Adrenal gland (tissue), 12 donors: Measurements from ENCODE around the gene DLG5. TPM values are rescaled to one million over a fixed set of nuclear protein-coding genes. Genes with fewer than 3 reads are reported as not detected.

Experiments
- DNase-seq, 7 donors: peaks; one replicate each; pipeline ENCODE4 v3.0.0-alpha.2; 2019 to 2020
- H3K27ac ChIP-seq, 5 donors: fragments of 200-600 bp; sonication (generic) in 4 of 5; 1 replicate in 3 of 5; 2 replicates in 2 of 5; pipeline versions ENCODE4 v1.5.1 to v1.8.0; 2016 to 2020; ENCODE audit warnings: mild to moderate bottlenecking in 1 of 5
- H3K27me3 ChIP-seq: fragments of 200-600 bp; 2 replicates; pipeline ENCODE4 v1.8.0; 2021
- H3K36me3 ChIP-seq, 2 donors: fragments of 200-600 bp; replicated peaks in 1 of 2; 1 replicate in 1 of 2; 2 replicates in 1 of 2; pipeline versions ENCODE4 v1.5.1 to v1.8.0; 2018 to 2022
- H3K4me1 ChIP-seq, 2 donors: fragments of 200-600 bp; replicated peaks in 1 of 2; 1 replicate in 1 of 2; 2 replicates in 1 of 2; pipeline versions ENCODE4 v1.5.1 to v1.8.0; 2018 to 2021
- H3K4me3 ChIP-seq, 4 donors: fragments of 200-600 bp; sonication (generic) in 3 of 4; one replicate each; pipeline ENCODE4 v1.5.1; 2016 to 2018
- H3K9me3 ChIP-seq, 3 donors: fragments of 200-600 bp; sonication (generic) in 1 of 3; replicated peaks in 1 of 3; 1 replicate in 2 of 3; 2 replicates in 1 of 3; pipeline versions ENCODE4 v1.5.1 to v1.8.0; 2016 to 2021
- CTCF ChIP-seq, 6 experiments: fragments of 450-650 bp in 4 of 6; fragments of 200-600 bp in 2 of 6; sonication (generic) in 1 of 6; IDR thresholded peaks; 1 replicate in 5 of 6; 2 replicates in 1 of 6; pipeline versions ENCODE4 v1.5.1 to v1.8.0; 2016 to 2021; ENCODE audit warnings: antibody characterized with exemption in 6 of 6, mild to moderate bottlenecking in 2 of 6, moderate library complexity in 1 of 6
- POLR2A ChIP-seq, 2 donors: fragments of 450-650 bp; IDR thresholded peaks; one replicate each; pipeline ENCODE4 v1.6.1; 2017; ENCODE audit warnings: antibody characterized with exemption in 2 of 2, mild to moderate bottlenecking in 2 of 2, moderate library complexity in 1 of 2
- WGBS, 4 donors: extraction: QIAGEN DNeasy Blood & Tissue Kit in 2 of 4; methylation state at CpG; one replicate each; pipeline versions ENCODE4 v1.1.5 to v1.1.7; 2013 to 2017; 5-methylcytosine and 5-hydroxymethylcytosine counted together
- intact Hi-C, 2 donors: fragments of 100-400 bp; cut with DNase I; formaldehyde crosslinking; loops; one replicate each; pipeline versions ENCODE4 v1.14.1 to v1.15.0; 2022 to 2023
- polyA plus RNA-seq, 3 donors: library from polyadenylated mRNA; stranded (reverse); fragments of 200-250 nt in 2 of 3; fragments of 350-450 nt in 1 of 3; fragmentation: Illumina TruSeq in 1 of 3; extraction: RNeasy Lipid Tissue Mini Kit (QIAGEN cat#74804) in 1 of 3; gene quantifications; one replicate each; pipeline ENCODE4 v1.2.3, GENCODE V29; 2013 to 2014
- total RNA-seq, 9 donors: library from RNA; depleted of rRNA in 4 of 9; stranded (reverse); fragments of >200 nt in 4 of 9; fragments of 120-200 nt in 1 of 9; fragmentation: NEBNext Ultra II Directional in 1 of 9; extraction: Animal tissue kit (Norgen Biotek cat#: 25700) in 1 of 9; gene quantifications; one replicate each; pipeline versions ENCODE4 v1.1.0 to v1.2.4, GENCODE V29; 2013 to 2023
- donor health status: healthy with polysubstance abuse.
- donor health status: Bipolar disorder and iron deficiency.
- donor health status: DM: yes; HTN: yes; CAD: no.
- donor health status: DM: no; HTN: no; CAD: no.
- donor health status: DM: no; HTN: no; CAD: no.
- donor health status: DM: yes; HTN: yes; CAD: no.

Gene DLG5
- total and polyA plus RNA-seq, 12 donors: 32.6 to 175 (median 101) TPM

- intact Hi-C loops: loop anchor here in 1 of 2 donors (10.0 kb wide), 1 partner anchor 88 kb away; the partner anchor contains the start of gene POLR3A
- Histone ChIP-seq H3K9me3 (no peaks in the 10 kb centered on the region), H3K27me3 (no peaks in the 10 kb centered on the region), H3K27ac (no peak overlapping the region), H3K36me3 (no peaks in the 10 kb centered on the region), H3K4me3 (no peak overlapping the region), H3K4me1 (peaks cover 0 to 10% of the 10 kb centered on the region in 2 donors)
- DNase-seq: no peak
- WGBS, 4 donors: 71 to 89% (median 80%) methylated on average over 3 of the region's 3 CpGs
- no peak for TF ChIP-seq CTCF (IDR thresholded peaks at IDR 0.05)
- TF ChIP-seq POLR2A (IDR thresholded peaks at IDR 0.05): no peak
Measured at GRCh38 chr10:77936697-77937567, 10.4 kb upstream of the DLG5 start.

GRCh38 chr10:77932016-77932715 lies 5.6 kb upstream of the DLG5 start:
- no peak for DNase-seq
- Histone ChIP-seq H3K4me1 (peaks cover 0 to 15% of the 10 kb centered on the region in 2 donors), H3K36me3 (no peaks in the 10 kb centered on the region), H3K9me3 (no peaks in the 10 kb centered on the region), H3K27me3 (no peaks in the 10 kb centered on the region), H3K4me3 (no peak overlapping the region), H3K27ac (no peak overlapping the region)
- TF ChIP-seq CTCF (IDR thresholded peaks at IDR 0.05) (no peak), POLR2A (IDR thresholded peaks at IDR 0.05) (no peak)
- 85 to 88% (median 86%) methylated on average over 8 of the region's 8 CpGs for WGBS, 4 donors
- intact Hi-C loops: loop anchor here in 1 of 2 donors (10.0 kb wide), 1 partner anchor 93 kb away; the partner anchor contains the start of gene POLR3A

- no peak for DNase-seq
- intact Hi-C loops: loop anchor here in 1 of 2 donors (5.0 to 10.0 kb wide), 2 partner anchors 50 to 83 kb away; no protein-coding TSS in a partner anchor
- Histone ChIP-seq H3K9me3 (no peaks in the 10 kb centered on the region), H3K27me3 (no peaks in the 10 kb centered on the region), H3K4me3 (peak overlapping the region in 3 of 4 donors; percentile 28 to 92 (median 31)), H3K27ac (peak overlapping the region in 3 of 5 donors; percentile 83 to 90 (median 87)), H3K4me1 (peaks cover 26 to 35% of the 10 kb centered on the region in 2 donors), H3K36me3 (no peaks in the 10 kb centered on the region)
- 35 to 53% (median 39%) methylated on average over 19 to 20 of the region's 20 CpGs for WGBS, 4 donors
- TF ChIP-seq CTCF (IDR thresholded peaks at IDR 0.05) (no peak), POLR2A (IDR thresholded peaks at IDR 0.05) (no peak)
Measured at GRCh38 chr10:77927402-77928246, 1.1 kb upstream of the DLG5 start.
